ENCODE measurements around the gene TDO2.

GRCh38 chr4:155944516-155944915 is 41.0 kb downstream of the TDO2 start:
- TF ChIP-seq CTCF (conservative IDR thresholded peaks at IDR 0.05 in 1 of 2, IDR thresholded peaks at IDR 0.05 in 1 of 2; ENCODE audit: low read depth in 1 of 2, low read length in 2 of 2), result no peak
- no peak for TF ChIP-seq EZH2 (IDR thresholded peaks at IDR 0.05; ENCODE audit: low read length, missing control alignments)

Data from fibroblast of lung (primary cell).